ENCODE measurements around the gene RCC2.

The RCC2 gene

DNA sequence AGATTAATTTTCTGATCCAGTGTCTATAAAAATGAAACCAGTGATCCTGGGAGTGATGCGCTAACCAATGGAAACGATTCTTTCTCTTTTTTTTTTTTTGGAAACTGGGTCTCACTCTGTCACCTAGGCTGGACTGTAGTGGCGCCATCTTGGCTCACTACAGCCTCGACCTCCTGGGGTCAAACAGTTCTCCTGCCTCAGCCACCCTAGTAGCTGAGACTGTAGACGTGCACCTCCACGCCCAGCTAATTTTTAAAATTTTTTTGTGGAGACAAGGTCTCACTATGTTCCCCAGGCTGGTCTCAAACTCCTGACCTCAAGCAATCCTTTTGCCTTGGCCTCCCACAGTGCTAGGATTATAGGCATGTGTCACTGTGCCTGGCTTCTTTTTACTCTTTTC lies 3.4 kb upstream of the RCC2 start:
- DNase-seq (ENCODE audit: low read depth in 3 of 3), result no peak

DNA sequence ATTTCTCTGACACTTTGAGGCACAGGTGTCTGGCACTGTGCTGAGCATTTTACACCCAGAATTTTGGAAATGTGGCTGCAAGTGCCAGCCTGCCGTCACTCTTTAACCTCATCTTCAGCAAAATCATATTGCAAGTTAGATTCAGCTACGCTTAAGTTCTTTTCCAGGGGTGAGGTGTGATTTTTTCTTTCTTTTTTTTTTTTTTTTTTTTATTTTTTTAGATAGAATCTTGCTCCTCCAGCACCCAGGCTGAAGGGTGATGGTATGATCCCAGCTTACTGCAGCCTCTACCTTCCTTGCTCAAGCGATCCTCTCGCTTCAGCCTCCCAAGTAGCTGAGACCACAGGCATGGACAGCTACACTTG lies 2.5 kb upstream of the RCC2 start:
- no peak for DNase-seq (ENCODE audit: low read depth in 3 of 3)

DNA sequence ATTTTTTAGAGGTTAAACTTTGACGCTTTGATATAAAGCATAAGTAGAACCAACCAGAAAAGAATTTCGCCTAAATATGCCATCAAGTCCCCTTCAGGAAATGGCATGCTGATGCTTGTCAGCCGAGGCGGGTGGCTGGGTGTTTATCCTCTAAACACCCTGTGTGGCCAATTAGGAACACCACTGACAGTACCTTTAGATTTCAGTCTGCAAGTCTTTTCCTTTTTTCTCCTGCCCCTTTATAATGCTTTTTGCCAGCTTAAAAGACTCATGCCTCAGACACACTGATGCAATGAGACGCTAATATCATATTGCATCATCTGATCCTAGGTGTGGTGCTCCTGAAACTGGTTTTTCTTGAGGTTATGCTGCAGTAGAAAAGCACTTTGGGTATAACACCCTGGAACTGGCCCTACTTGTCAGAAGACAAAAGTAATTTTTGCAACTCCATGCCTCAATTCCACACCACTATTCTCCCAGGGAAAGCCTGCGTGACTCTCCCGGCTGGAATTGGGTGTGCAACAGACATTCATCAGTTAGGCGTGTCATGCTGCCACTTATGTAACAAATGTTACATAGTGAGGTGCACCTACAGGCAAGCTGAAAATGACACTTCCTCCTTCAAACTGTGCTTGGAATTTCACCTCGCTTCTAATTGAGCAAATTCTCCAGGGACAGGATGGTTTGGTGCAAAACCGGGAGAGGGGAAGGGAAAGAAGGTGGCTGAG lies 2.0 kb upstream of the RCC2 start:
- no peak for DNase-seq (ENCODE audit: low read depth in 3 of 3)

DNA sequence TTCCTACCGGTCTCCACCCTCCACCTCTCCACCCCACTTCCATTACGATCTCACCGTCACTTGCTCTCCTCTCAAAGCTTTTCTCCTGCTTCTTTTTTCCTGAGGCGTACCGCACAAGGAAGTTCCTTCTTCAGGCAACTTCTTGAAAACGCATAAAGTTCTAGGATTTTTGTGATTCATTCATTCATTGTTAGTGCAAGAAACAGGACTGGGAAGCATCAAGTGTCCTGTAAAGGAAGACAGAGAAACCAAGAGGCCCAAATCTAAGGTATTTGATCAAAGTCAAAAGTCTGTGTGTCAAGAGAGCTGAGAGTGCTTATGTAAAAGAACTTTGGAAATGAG lies 1.3 kb upstream of the RCC2 start:
- no peak for DNase-seq (ENCODE audit: low read depth in 3 of 3)

DNA sequence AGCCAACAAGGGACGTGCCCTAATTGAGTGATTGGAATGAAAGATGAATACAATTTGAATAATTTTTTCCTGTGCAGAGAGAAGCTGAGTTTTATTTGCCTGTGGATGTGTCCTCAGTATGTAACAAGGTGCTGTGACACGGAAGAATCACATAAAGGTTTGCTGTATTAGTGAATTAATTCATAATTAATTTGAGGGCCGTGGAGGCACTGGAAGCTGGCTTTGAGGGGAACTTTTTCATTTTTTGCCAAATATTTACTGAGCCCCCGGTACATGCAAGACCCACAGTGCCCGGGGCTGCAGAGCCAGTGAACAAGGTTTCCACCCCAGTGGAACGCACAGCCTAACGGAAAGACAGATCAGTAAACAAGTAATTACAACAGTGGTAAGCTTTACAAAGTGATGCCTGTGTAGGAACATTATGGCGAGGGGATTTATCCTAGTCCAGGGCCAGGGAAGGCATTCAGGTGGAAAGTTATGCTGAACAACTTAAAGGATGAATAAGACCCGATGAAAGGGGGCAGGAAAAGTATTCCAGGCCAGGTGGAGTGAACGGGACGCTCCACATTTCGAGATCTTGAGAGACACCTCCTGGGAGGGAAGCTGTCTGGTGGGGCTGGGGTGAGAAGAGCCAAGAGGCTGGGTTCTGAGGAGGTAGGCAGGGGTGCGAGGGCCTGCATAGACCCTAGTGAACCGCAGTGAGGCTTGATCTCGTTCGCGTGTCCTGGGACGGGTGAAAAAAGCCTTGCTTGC lies 773 bp upstream of the RCC2 start:
- no peak for DNase-seq (ENCODE audit: low read depth in 3 of 3)

DNA sequence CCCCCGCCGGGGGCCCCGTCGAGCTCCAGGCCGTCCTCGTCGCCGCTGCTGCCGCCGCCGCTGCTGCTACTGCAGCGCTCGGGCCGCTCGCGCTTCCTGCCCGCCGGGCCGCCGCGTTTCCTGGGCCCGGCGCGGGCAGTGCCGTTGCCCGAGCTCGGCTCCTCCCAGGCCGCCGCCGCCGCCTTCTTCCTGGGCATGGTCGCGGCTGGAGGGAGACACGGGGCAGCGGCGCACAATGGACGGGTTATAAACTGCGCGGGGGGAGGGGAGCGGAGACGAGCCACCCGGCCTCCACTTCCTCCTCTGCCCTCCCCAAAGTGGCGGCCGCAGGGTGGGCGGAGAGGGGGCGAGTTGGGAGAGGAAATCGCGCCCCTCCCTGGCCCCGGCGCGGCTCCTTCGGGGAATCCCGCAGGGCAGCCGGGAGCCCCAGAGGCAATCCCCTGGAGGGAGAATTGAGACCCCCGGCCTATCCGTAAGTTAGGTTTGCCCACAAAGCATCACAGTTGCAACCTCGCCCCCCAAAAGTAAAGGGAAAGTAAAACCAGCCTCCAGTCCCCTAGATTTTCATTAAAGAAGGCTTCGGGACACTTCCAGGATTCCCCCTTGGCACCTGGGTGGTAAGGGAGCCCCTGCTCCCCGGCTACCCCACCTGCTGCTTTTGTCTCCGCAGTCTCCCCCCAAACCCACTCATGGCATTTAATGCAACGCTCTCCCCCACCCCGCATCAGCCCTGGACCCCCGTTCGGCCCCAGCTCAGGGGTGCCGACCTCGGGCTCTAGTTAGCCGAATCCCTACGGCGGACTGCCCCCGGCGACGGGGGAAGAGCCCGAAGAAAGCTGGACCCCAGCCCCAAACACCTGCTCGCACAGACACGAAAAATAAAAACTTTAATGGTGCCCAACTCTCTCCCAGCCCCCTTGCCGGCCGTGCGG lies 893 bp downstream of the RCC2 start:
- peak; percentile 43 to 80 (median 58) for DNase-seq (ENCODE audit: low read depth in 3 of 3)

DNA sequence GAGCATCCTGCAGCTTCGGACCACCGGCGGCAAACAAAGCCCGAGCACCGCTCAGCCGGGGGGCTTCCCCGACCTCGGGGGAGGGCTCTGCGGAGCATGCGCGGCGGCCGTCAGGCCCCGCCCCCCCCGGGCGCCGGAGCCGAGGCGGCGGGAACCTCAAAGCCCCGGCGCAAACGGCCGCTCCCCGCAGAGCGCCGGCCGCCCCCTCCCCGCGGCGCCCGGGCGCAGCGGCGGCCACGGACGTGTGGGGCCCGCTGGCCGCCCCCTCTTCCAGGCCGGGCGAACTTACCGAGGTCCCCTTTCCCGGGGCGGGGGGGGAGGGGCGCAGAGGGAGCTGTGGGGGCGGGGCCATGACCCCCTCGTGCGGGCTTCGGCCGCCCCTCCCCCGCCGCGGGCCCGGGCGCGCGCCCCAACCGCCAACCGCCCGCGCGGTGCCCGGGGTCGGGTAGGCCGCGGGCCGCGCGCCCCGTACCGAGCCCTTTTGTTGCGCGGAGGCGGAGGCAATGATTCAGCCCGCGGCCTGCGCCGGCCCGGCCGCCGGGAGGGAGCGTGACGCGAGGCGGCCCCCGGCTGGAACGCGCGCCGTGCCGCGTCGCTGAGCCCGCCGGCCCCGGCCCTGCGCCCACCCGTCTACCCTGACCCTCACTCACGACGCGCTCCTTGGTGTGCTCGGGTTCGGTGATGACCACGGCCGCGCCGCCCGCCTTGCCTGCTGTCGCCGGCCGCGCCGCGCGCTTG lies 1.7 kb downstream of the RCC2 start:
- peak; percentile 20 to 56 (median 33) for DNase-seq (ENCODE audit: low read depth in 3 of 3)

DNA sequence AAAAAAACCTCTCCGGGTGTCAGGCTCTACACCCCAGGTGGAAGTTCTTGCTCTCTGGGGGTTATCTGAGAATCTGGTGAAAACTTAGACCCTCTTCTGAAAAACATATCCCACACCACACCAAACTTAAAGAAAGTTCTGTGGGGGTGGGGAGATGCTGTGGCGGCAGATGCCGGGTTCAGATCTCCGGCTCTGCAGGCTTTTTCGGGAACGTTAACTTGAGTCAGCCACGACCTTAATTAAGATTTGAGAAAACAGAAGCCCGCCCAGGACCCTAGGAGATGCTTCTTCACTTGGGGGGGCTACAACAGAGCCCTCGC lies 2.3 kb downstream of the RCC2 start:
- DNase-seq (ENCODE audit: low read depth in 3 of 3), result no peak

DNA sequence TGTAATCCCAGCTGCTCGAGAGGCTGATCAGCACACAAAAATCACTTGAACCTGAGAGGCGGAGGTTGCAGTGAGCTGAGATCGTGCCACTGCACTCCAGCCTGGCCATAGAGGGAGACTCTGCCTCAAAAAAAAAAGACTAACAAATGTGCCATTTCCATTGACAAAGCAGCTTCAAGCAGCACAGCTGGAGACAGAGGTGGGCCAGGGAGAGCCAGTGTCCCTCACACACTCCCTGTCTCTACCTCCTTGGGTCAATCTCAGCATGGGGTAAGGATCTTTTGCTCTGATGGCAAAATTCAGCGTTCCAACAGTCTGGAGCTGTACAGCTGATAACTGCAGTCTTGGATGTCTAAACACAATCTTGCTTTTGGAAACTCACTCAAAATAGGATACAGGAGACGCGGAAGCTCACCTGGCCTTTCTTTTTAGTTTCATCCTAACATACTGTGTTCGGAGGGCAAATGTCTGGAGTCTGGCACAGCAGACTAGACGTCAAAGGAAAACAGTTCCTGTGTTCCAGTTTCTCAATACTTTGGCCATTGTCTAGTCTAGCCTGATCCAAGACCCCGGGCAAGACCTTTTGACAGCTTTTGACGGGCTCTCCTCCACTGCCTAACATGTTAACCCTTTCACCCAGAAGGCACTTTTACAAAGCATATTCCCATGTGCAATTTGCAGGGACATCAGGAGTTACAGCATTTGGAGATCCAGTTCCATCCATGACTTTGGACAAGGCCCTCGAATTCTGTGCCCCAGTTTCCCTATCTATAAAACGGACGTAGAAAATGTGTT lies 2.9 kb downstream of the RCC2 start:
- DNase-seq (ENCODE audit: low read depth in 3 of 3), result no peak

DNA sequence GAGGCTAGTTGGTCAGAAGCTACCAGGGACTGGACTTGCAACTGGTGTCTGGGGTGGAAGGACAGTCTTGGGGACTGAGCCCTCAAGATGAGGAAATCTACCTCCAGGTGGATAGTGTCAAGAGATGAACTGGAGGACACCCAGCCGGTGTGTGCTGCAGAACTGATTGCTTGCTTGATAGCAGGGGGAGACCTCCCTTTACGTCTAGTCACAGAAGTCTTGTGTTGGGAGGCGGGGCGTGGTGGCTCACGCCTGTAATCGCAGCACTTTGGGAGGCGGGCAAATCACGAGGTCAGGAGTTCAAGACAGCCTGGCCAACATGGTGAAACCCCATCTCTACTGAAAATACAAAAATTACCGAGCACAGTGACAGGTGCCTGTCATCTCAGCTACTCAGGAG lies 4.9 kb downstream of the RCC2 start:
- no peak for DNase-seq (ENCODE audit: low read depth in 3 of 3)

DNA sequence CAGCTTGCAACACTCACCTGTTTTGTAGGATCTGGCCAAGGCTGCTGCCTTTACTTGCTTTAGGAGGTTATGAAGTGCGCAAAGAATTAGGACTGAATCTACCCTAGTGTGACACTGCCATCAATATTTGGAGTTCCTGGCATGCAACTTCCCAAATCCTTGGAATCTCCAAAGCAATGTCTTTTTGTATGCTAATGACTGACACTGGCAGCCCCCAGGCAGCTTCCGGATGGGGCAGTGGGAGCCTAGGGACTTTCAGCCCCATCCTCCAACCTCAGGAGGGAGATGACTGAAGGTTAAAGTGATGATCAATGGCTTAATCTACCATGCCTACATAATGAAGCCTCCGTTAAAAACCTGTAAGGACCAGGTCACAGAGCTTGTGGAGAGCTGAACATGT lies 5.5 kb downstream of the RCC2 start:
- DNase-seq (ENCODE audit: low read depth in 3 of 3), result no peak

DNA sequence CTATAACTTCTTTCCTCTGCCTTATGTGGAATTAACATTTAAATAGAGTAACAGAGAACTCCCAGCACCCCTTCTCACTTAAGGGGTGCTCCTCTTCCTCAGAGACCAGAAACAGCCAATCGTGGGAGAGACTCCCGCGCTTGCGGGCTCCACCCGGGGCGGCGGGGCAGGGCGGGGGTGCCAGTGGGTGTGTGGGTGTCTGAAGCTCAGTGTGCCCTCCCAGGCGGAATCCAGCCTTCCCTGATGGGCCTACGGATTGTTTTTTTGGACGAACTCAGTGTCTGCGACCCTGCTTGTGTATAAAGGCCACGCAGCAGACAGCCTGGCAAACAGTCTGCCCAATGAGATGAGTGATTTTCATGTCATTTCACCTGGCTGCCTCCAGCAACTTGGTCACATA lies 6.2 kb downstream of the RCC2 start:
- DNase-seq (ENCODE audit: low read depth in 3 of 3), result no peak

DNA sequence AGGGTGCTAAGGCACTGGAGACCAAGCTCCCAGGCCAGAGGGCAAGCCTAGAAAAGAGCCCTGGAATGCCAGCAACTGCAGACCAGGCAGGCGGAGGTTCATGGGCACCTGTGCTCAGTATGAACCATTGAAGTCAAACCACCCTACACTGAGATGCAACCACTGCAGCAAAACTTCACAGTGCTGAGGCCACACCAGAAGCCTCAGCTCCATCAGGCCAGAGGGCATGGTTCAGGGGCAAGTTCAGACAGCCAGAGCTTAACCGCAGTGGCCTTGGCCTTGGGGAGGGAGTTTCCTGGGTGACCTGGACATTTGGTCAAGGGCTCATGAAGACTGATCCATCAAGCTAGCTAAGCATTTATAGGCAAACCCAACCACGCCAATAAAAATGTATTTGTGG lies 7.1 kb downstream of the RCC2 start:
- DNase-seq (ENCODE audit: low read depth in 3 of 3), result no peak

DNA sequence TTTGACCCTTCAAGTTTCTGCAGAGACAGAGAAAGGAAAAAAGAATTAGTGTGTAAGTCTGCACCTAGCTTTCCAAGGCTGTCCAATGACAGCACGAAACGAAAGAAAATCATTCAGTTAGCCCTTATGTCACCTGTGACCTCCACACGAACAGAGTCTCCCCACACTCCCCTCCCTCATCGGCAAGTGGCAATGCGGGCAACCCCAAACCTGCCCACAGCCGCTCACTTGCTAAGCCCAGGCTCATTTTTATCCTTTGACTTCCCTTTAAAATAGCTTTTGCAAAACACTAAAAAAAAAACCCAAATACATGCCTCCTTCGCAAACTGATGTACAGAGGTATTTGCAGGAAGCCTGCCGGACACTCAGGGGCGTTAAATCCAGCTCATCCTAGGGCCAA lies 10.3 kb downstream of the RCC2 start:
- DNase-seq (ENCODE audit: low read depth in 3 of 3), result no peak

DNA sequence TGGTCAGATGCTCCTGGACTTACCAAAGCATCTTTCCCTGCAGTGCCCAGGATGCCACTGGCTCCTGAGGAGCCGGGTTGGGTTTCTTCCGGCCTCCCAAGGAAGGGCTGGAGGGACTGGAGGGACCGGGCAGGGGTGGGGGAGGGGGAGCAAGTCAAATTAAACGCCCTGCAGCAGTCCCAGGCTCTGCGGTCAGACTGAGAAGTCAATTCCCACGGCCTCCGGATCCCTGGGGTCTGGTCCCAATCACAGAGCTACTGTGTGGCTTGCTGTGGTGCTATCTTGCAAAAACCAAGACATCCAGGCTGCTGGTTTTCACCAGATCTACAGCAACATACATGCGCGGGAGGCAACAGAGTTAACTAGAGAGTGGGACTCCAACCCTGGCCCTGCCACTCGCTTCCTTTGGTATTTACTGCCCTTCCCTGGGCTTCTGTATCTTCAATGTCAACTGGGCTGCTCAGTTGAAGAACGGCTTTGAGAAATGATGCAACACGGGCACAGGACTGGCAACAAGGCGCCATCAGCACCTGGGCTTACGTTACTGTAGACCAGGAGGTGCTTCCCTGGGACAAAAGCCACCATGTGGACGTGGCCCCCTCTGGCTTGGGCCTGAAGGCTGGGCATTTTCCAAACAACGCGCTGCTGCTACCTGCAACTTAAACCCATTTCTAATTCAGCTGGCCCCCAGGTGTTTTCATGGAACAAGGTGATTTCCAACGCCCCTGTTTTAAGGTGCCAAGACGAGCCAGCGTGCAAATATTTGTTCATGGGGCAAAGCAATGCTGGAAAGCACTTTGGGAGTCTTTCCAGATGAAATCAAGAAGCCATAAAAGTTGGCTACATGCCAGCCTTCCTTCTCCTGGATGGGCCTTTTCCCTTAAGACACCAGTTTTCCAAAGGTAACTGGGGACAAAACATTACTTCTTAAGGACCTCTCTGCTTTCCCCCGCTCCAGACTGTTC lies 11.5 kb downstream of the RCC2 start:
- no peak for DNase-seq (ENCODE audit: low read depth in 3 of 3)

DNA sequence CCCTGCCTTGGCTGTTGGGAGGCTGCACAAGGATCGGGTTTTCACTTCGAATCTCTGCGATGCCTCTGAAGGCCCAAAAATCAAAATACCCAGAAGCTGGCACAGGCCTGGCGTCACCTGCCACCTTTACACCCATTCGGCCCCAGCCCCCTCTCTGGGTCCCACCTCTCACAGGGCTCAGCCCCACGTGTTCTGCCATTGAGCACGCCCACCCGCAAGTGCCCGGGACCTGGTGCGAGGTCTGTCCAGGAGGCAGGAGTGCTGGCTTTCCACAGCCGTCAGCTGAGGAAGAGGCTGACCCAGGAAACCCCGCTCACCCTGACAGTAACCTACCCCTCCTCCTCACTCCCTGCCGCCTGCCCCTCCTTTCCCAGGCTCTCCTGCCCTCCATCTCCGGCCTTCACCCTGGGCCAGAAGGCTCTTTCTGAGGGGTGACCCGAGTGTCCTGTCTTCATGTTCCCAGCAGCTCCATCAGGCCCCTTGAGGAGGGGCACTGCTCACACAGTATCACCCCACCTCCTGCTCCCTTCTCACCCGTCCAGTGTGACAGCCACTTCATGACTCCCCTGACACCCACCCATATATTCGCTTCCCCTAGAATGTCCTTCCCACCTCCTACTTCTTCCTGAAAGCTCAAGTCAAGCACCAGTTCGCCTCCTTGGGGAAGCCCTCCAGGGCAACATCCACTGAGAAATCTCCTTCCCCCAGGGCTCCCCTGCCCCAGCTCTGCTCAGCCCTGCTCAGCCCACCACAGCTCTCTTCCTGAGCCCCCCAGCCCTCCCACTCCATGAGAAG lies 13.5 kb downstream of the RCC2 start:
- no peak for DNase-seq (ENCODE audit: low read depth in 3 of 3)

DNA sequence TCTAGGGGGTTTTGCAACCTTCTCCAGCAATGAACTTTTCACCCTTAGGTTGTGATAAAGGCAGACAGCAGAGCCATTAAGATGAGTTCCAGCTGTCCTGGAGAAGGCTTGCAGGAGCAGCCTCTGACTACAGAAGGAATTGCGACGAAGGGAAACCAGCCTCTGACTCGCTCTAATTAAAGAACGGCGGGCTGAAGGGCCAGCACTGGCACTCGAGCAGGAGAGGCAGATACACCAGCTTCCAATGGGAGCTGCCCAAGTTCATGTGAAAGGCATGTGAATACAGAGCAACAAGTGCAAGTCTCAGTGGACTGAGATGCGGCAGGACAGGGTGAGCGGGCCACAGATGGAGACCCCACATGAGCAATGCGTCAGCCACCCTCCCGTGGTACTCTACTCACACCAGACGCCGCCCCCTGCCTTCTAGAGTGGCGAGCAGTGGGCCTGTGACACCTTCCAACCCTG lies 15.7 kb downstream of the RCC2 start:
- no peak for DNase-seq (ENCODE audit: low read depth in 3 of 3)

DNA sequence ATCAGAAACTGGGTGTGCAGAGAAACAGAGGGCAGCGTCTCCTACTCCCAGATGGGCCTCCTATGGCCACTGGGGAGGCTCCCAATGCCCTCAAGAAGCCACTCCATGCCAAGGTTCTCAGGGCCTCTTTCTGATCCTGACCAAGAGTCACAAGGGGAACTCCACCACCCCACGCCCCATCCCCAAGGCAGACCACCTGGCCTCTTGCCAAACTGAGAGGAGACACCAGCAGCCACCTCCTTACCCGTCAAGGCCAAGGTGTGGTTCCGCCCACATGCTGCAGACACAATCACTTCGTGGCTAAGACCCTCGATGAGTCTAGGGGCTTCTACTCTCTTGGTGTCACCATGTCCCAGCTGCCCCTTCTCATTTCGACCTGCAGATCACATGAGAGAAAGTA lies 17.0 kb downstream of the RCC2 start:
- no peak for DNase-seq (ENCODE audit: low read depth in 3 of 3)

DNA sequence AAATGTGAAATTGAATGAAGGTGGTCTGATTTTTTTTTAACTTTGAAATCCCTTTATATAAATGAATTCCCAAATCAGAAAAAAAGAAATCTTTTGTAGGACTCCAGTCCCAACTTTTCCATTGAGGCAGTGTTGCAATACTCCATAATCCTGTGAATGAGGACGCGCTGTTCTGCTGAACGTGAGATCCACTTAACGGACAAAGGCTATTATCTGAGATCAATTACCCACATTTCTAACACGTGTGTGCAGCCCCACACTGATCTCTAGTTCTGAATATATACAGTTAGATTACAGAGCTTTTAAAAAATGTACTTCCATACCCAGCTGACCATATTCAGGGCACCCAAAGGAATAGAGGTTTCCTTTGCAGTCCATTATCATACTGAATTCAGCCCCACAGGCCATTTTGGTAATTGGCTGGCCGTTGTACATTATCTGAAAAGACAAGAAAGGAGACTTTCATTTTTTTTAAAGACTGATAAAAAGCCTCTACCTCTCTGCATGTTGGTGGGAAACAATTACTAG lies 19.0 kb downstream of the RCC2 start:
- no peak for DNase-seq (ENCODE audit: low read depth in 3 of 3)
